NCI-H2081 treated with DMSO at 0.1 percent for 48 hours (cell line): ENCODE results near the gene TMX3.

Experiments used
- DNase-seq: peaks from one replicate; lab custom pipeline; 2025; lab: John Stamatoyannopoulos, UW

TMX3 gene

GRCh38 chr18:68707646-68708045, 7.3 kb downstream of the TMX3 start:
- DNase-seq = no peak

- no peak for DNase-seq
Measured at GRCh38 chr18:68705119-68705518, 9.8 kb downstream of the TMX3 start.

GRCh38 chr18:68703326-68703725, 11.6 kb downstream of the TMX3 start:
- no peak for DNase-seq

GRCh38 chr18:68701353-68701752, 13.6 kb downstream of the TMX3 start:
- no peak for DNase-seq

GRCh38 chr18:68699043-68699442, 15.9 kb downstream of the TMX3 start:
- no peak for DNase-seq

- no peak for DNase-seq
Measured at GRCh38 chr18:68696937-68697336, 18.0 kb downstream of the TMX3 start.

GRCh38 chr18:68694316-68694715, 20.6 kb downstream of the TMX3 start:
- no peak for DNase-seq

GRCh38 chr18:68693091-68693815, 21.7 kb downstream of the TMX3 start:
- DNase-seq = no peak

- DNase-seq = no peak
Measured at GRCh38 chr18:68679528-68679927, 35.4 kb downstream of the TMX3 start.

- no peak for DNase-seq
Measured at GRCh38 chr18:68676913-68677312, 38.0 kb downstream of the TMX3 start.

- no peak for DNase-seq
Measured at GRCh38 chr18:68667121-68667520, 47.8 kb downstream of the TMX3 start.

GRCh38 chr18:68666381-68666780, 48.5 kb downstream of the TMX3 start:
- DNase-seq = no peak

GRCh38 chr18:68665628-68666027, 49.3 kb downstream of the TMX3 start:
- DNase-seq = no peak

- DNase-seq = no peak
Measured at GRCh38 chr18:68662754-68663153, 52.2 kb downstream of the TMX3 start.

GRCh38 chr18:68660354-68661183, 54.3 kb downstream of the TMX3 start:
- DNase-seq = peak; percentile 7

- DNase-seq = no peak
Measured at GRCh38 chr18:68648191-68648590, 66.7 kb downstream of the TMX3 start.

- no peak for DNase-seq
Measured at GRCh38 chr18:68642003-68642402, 72.9 kb downstream of the TMX3 start.

- no peak for DNase-seq
Measured at GRCh38 chr18:68640861-68641260, 74.0 kb downstream of the TMX3 start.

GRCh38 chr18:68638613-68639012, 76.3 kb downstream of the TMX3 start:
- no peak for DNase-seq

GRCh38 chr18:68627812-68628211, 87.1 kb downstream of the TMX3 start:
- no peak for DNase-seq
